ENCODE results near the gene RGL1. TPM values are rescaled to one million over a fixed set of nuclear protein-coding genes. Genes with fewer than 3 reads are reported as not detected.

Gene RGL1
- total RNA-seq, 1 donor from 2014 or later, result 68.1 TPM

GRCh38 chr1:183946320-183946613 is 141.3 kb downstream of the RGL1 start:
- H3K27ac Mint-ChIP-seq (ENCODE audit: unreplicated experiment), result no peak overlapping the region
- no peaks in the 10 kb centered on the region for H3K27me3 Mint-ChIP-seq (ENCODE audit: unreplicated experiment)
- no peak for DNase-seq (ENCODE audit: extremely low spot score, unreplicated experiment)
- no peak overlapping the region for H3K4me3 Mint-ChIP-seq (ENCODE audit: unreplicated experiment)
- H3K36me3 Mint-ChIP-seq (ENCODE audit: unreplicated experiment), result peaks cover 5% of the 10 kb centered on the region
- no peak for TF ChIP-seq CTCF (IDR thresholded peaks at IDR 0.05)
- H3K4me1 Mint-ChIP-seq (ENCODE audit: unreplicated experiment), result peaks cover 24% of the 10 kb centered on the region
- peaks cover 30% of the 10 kb centered on the region for H3K9me3 Mint-ChIP-seq (ENCODE audit: unreplicated experiment)

- no peaks in the 10 kb centered on the region for H3K27me3 Mint-ChIP-seq (ENCODE audit: unreplicated experiment)
- peaks cover 36% of the 10 kb centered on the region for H3K9me3 Mint-ChIP-seq (ENCODE audit: unreplicated experiment)
- no peak overlapping the region for H3K27ac Mint-ChIP-seq (ENCODE audit: unreplicated experiment)
- TF ChIP-seq CTCF (IDR thresholded peaks at IDR 0.05), result no peak
- DNase-seq (ENCODE audit: extremely low spot score, unreplicated experiment), result no peak
- no peak overlapping the region for H3K4me3 Mint-ChIP-seq (ENCODE audit: unreplicated experiment)
- H3K36me3 Mint-ChIP-seq (ENCODE audit: unreplicated experiment), result peaks cover 5% of the 10 kb centered on the region
- H3K4me1 Mint-ChIP-seq (ENCODE audit: unreplicated experiment), result peaks cover 17% of the 10 kb centered on the region
These were observed 143.1 kb downstream of the RGL1 start for GRCh38 chr1:183947988-183948387.

GRCh38 chr1:183952101-183952500 is 147.2 kb downstream of the RGL1 start:
- Mint-ChIP-seq H3K4me1 (ENCODE audit: unreplicated experiment) (no peaks in the 10 kb centered on the region), H3K4me3 (ENCODE audit: unreplicated experiment) (no peak overlapping the region), H3K27me3 (ENCODE audit: unreplicated experiment) (no peaks in the 10 kb centered on the region), H3K36me3 (ENCODE audit: unreplicated experiment) (peaks cover 5% of the 10 kb centered on the region), H3K27ac (ENCODE audit: unreplicated experiment) (no peak overlapping the region), H3K9me3 (ENCODE audit: unreplicated experiment) (peaks cover 32% of the 10 kb centered on the region)
- TF ChIP-seq CTCF (IDR thresholded peaks at IDR 0.05), result no peak
- no peak for DNase-seq (ENCODE audit: extremely low spot score, unreplicated experiment)

GRCh38 chr1:183953031-183953430 is 148.1 kb downstream of the RGL1 start:
- no peaks in the 10 kb centered on the region for H3K27me3 Mint-ChIP-seq (ENCODE audit: unreplicated experiment)
- H3K4me3 Mint-ChIP-seq (ENCODE audit: unreplicated experiment), result no peak overlapping the region
- TF ChIP-seq CTCF (IDR thresholded peaks at IDR 0.05), result no peak
- H3K9me3 Mint-ChIP-seq (ENCODE audit: unreplicated experiment), result peaks cover 27% of the 10 kb centered on the region
- no peak for DNase-seq (ENCODE audit: extremely low spot score, unreplicated experiment)
- H3K27ac Mint-ChIP-seq (ENCODE audit: unreplicated experiment), result no peak overlapping the region
- peaks cover 5% of the 10 kb centered on the region for H3K36me3 Mint-ChIP-seq (ENCODE audit: unreplicated experiment)
- H3K4me1 Mint-ChIP-seq (ENCODE audit: unreplicated experiment), result no peaks in the 10 kb centered on the region

GRCh38 chr1:183954496-183954895 is 149.6 kb downstream of the RGL1 start:
- peaks cover 13% of the 10 kb centered on the region for H3K9me3 Mint-ChIP-seq (ENCODE audit: unreplicated experiment)
- DNase-seq (ENCODE audit: extremely low spot score, unreplicated experiment), result no peak
- H3K27ac Mint-ChIP-seq (ENCODE audit: unreplicated experiment), result no peak overlapping the region
- no peaks in the 10 kb centered on the region for H3K4me1 Mint-ChIP-seq (ENCODE audit: unreplicated experiment)
- no peak for TF ChIP-seq CTCF (IDR thresholded peaks at IDR 0.05)
- H3K36me3 Mint-ChIP-seq (ENCODE audit: unreplicated experiment), result peaks cover 1% of the 10 kb centered on the region
- H3K27me3 Mint-ChIP-seq (ENCODE audit: unreplicated experiment), result no peaks in the 10 kb centered on the region
- no peak overlapping the region for H3K4me3 Mint-ChIP-seq (ENCODE audit: unreplicated experiment)

Data from osteocyte (in vitro differentiated cells).